HEK293 (cell line): Measurements from ENCODE around the gene RASAL2.

Experiments used
- CTCF ChIP-seq: fragments of 450-650 bp; formaldehyde crosslinking; IDR thresholded peaks from 2 replicates; pipeline ENCODE4 v1.5.1; 2016; ENCODE audit warnings: missing biosample characterization, missing genetic modification characterization
- HOXA7 ChIP-seq: sonication (generic); formaldehyde crosslinking; IDR thresholded peaks from 2 replicates; pipeline ENCODE4 v1.8.1; 2022; ENCODE audit warnings: missing genetic modification reagents, borderline replicate concordance
- IKZF3 ChIP-seq: fragments of 450-650 bp; IDR thresholded peaks from 2 replicates; pipeline ENCODE4 v1.5.0; 2018; ENCODE audit warnings: missing biosample characterization, mild to moderate bottlenecking, missing genetic modification characterization, moderate library complexity
- INSM2 ChIP-seq: fragments of 450-650 bp; formaldehyde crosslinking; IDR thresholded peaks from 2 replicates; pipeline ENCODE4 v1.5.1; 2016; ENCODE audit warnings: missing biosample characterization, missing genetic modification characterization
- KLF10 ChIP-seq: fragments of 450-650 bp; IDR thresholded peaks from 2 replicates; pipeline ENCODE4 v1.5.1; 2018; ENCODE audit warnings: missing biosample characterization, mild to moderate bottlenecking, missing genetic modification characterization
- KLF17 ChIP-seq: fragments of 450-650 bp; formaldehyde crosslinking; IDR thresholded peaks from 2 replicates; pipeline ENCODE4 v1.5.1; 2016; ENCODE audit warnings: missing biosample characterization, missing genetic modification characterization
- OSR2 ChIP-seq: fragments of 450-650 bp; formaldehyde crosslinking; IDR thresholded peaks from 2 replicates; pipeline ENCODE4 v1.5.1; 2016; ENCODE audit warnings: missing biosample characterization, missing genetic modification characterization
- SP7 ChIP-seq: fragments of 450-650 bp; formaldehyde crosslinking; IDR thresholded peaks from 2 replicates; pipeline ENCODE4 v1.5.1; 2016; ENCODE audit warnings: missing biosample characterization, missing genetic modification characterization
- ZBTB8A ChIP-seq: fragments of 450-650 bp; formaldehyde crosslinking; IDR thresholded peaks from 2 replicates; pipeline ENCODE4 v1.5.1; 2016; ENCODE audit warnings: missing biosample characterization, missing genetic modification characterization
- ZEB2 ChIP-seq: fragments of 450-650 bp; formaldehyde crosslinking; IDR thresholded peaks from 2 replicates; pipeline ENCODE4 v1.5.1; 2016; ENCODE audit warnings: missing biosample characterization, missing genetic modification characterization
- ZFP37 ChIP-seq: fragments of 450-650 bp; formaldehyde crosslinking; IDR thresholded peaks from 2 replicates; pipeline ENCODE4 v1.5.1; 2016; ENCODE audit warnings: missing biosample characterization, missing genetic modification characterization
- ZNF184 ChIP-seq: fragments of 450-650 bp; IDR thresholded peaks from 2 replicates; pipeline ENCODE4 v1.5.1; 2018; ENCODE audit warnings: missing biosample characterization, mild to moderate bottlenecking, missing genetic modification characterization
- ZNF211 ChIP-seq: fragments of 450-650 bp; formaldehyde crosslinking; IDR thresholded peaks from 2 replicates; pipeline ENCODE4 v1.5.1; 2016; ENCODE audit warnings: low read depth, missing biosample characterization, missing genetic modification characterization
- ZNF266 ChIP-seq: fragments of 450-650 bp; formaldehyde crosslinking; IDR thresholded peaks from 2 replicates; pipeline ENCODE4 v1.5.1; 2016; ENCODE audit warnings: missing biosample characterization, missing genetic modification characterization, low read depth
- ZNF350 ChIP-seq: fragments of 450-650 bp; formaldehyde crosslinking; IDR thresholded peaks from 2 replicates; pipeline ENCODE4 v1.5.0; 2017; ENCODE audit warnings: missing biosample characterization, mild to moderate bottlenecking, missing genetic modification characterization
- ZNF366 ChIP-seq: fragments of 450-650 bp; formaldehyde crosslinking; conservative IDR thresholded peaks from 2 replicates; pipeline ENCODE4 v1.5.1; 2016; ENCODE audit warnings: missing biosample characterization, missing genetic modification characterization
- ZNF391 ChIP-seq: fragments of 450-650 bp; formaldehyde crosslinking; IDR thresholded peaks from 2 replicates; pipeline ENCODE4 v1.5.1; 2016; ENCODE audit warnings: low read depth, missing biosample characterization, missing genetic modification characterization, borderline replicate concordance
- ZNF433 ChIP-seq: fragments of 450-650 bp; formaldehyde crosslinking; IDR thresholded peaks from 2 replicates; pipeline ENCODE4 v1.5.1; 2016; ENCODE audit warnings: missing biosample characterization, missing genetic modification characterization, low read depth
- ZNF514 ChIP-seq: fragments of 450-650 bp; formaldehyde crosslinking; IDR thresholded peaks from 2 replicates; pipeline ENCODE4 v1.5.1; 2016; ENCODE audit warnings: missing biosample characterization, missing genetic modification characterization
- ZNF521 ChIP-seq: fragments of 450-650 bp; formaldehyde crosslinking; IDR thresholded peaks from 2 replicates; pipeline ENCODE4 v1.5.1; 2017; ENCODE audit warnings: missing biosample characterization, mild to moderate bottlenecking, missing genetic modification characterization
- ZNF600 ChIP-seq: fragments of 450-650 bp; formaldehyde crosslinking; IDR thresholded peaks from 2 replicates; pipeline ENCODE4 v1.5.1; 2016; ENCODE audit warnings: missing biosample characterization, missing genetic modification characterization
- ZNF654 ChIP-seq: fragments of 450-650 bp; formaldehyde crosslinking; IDR thresholded peaks from 2 replicates; pipeline ENCODE4 v1.5.1; 2016; ENCODE audit warnings: low read depth, missing biosample characterization, missing genetic modification characterization
- ZNF658 ChIP-seq: fragments of 450-650 bp; formaldehyde crosslinking; IDR thresholded peaks from 2 replicates; pipeline ENCODE4; 2016; ENCODE audit warnings: missing biosample characterization, missing genetic modification characterization
- ZNF677 ChIP-seq: fragments of 450-650 bp; IDR thresholded peaks from 2 replicates; pipeline ENCODE4 v1.5.0; 2018; ENCODE audit warnings: missing biosample characterization, mild to moderate bottlenecking, missing genetic modification characterization, moderate library complexity
- TF ChIP-seq, protein P1 (sequence below): fragments of 450-650 bp; formaldehyde crosslinking; IDR thresholded peaks from 2 replicates; pipeline ENCODE4 v1.5.1; 2016; ENCODE audit warnings: missing biosample characterization, missing genetic modification characterization
- TF ChIP-seq, protein P2 (sequence below): fragments of 450-650 bp; formaldehyde crosslinking; IDR thresholded peaks from 2 replicates; pipeline ENCODE4 v1.5.1; 2016; ENCODE audit warnings: missing biosample characterization, missing genetic modification characterization
- TF ChIP-seq, protein P3 (sequence below): fragments of 450-650 bp; formaldehyde crosslinking; IDR thresholded peaks from 2 replicates; pipeline ENCODE4 v1.5.1; 2016; ENCODE audit warnings: missing biosample characterization, missing genetic modification characterization
- TF ChIP-seq, protein P4 (sequence below): fragments of 450-650 bp; formaldehyde crosslinking; IDR thresholded peaks from 2 replicates; pipeline ENCODE4 v1.5.1; 2017; ENCODE audit warnings: missing biosample characterization, missing genetic modification characterization

Gene RASAL2

DNA sequence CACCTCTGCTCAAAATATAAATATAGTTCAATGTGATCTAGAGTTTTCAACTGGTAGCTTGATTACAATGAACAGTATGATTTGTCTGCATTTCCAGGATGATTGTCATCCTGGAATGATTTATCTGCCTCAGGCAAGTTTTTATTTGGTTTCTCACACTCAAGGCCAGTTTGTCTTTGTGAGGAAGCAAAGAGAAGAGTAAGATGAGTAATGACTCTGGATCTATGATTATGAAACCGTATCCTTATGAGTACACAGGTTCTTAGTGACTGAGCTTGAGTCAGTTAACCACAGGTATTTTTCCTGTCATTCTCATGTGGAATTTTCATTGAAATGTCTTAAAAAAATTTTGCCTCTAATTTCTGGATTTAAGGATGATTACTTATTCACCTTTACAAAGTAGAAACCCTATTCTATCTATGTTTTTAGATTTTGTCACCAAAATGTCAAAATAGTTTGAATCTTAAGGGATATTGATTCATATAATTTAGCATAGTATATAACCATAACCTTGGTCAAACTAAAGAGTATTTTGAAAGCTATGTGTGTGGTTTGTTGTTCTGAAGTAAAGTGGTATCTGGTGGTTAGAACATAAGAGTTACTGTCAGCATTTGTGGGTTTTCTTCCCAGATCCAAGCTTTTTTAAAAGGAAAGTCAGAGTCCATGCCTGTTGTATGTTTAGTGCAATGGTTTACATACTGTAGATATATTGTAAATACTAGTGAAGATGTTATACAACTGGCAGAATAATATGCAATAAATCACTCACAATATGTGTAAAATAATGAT is 145.0 kb downstream of the RASAL2 start (continued):
- TF ChIP-seq ZFP37: 0 out of 2 replicates have a peak, but pooled peaks have one; percentile 40
- TF ChIP-seq ZNF366 (tag by site-specific recombination): peak; percentile 71
- no peak for TF ChIP-seq ZNF391 (tag by site-specific recombination)
- no peak for TF ChIP-seq ZNF266 (tag by site-specific recombination)
- TF ChIP-seq ZNF658 (tag by site-specific recombination): no peak
- TF ChIP-seq INSM2 (tag by site-specific recombination): peak; percentile 40; the same call in 1 of the 2 replicates
- peak; percentile 72 for TF ChIP-seq ZNF184 (tag by site-specific recombination)
- TF ChIP-seq ZBTB8A (tag by site-specific recombination): no peak
- TF ChIP-seq, protein P1, sequence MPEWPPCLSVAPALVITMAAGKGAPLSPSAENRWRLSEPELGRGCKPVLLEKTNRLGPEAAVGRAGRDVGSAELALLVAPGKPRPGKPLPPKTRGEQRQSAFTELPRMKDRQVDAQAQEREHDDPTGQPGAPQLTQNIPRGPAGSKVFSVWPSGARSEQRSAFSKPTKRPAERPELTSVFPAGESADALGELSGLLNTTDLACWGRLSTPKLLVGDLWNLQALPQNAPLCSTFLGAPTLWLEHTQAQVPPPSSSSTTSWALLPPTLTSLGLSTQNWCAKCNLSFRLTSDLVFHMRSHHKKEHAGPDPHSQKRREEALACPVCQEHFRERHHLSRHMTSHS (tag by site-specific recombination): no peak
- 0 out of 2 replicates have a peak, but pooled peaks have one; percentile 17 for TF ChIP-seq ZEB2 (tag by site-specific recombination)
- TF ChIP-seq IKZF3 (tag by site-specific recombination): 0 out of 2 replicates have a peak, but pooled peaks have one; percentile 11
- TF ChIP-seq ZNF433 (tag by site-specific recombination): no peak
- no peak for TF ChIP-seq KLF17
- no peak for TF ChIP-seq ZNF600 (tag by site-specific recombination)
- TF ChIP-seq ZNF654 (tag by site-specific recombination): no peak
- TF ChIP-seq HOXA7 (CRISPR knock-in tag): no peak
- TF ChIP-seq ZNF211: no peak
- no peak for TF ChIP-seq KLF10 (tag by site-specific recombination)
- no peak for TF ChIP-seq ZNF521
- no peak for TF ChIP-seq ZNF677
- TF ChIP-seq ZNF514 (tag by site-specific recombination): no peak
- TF ChIP-seq, protein P2, sequence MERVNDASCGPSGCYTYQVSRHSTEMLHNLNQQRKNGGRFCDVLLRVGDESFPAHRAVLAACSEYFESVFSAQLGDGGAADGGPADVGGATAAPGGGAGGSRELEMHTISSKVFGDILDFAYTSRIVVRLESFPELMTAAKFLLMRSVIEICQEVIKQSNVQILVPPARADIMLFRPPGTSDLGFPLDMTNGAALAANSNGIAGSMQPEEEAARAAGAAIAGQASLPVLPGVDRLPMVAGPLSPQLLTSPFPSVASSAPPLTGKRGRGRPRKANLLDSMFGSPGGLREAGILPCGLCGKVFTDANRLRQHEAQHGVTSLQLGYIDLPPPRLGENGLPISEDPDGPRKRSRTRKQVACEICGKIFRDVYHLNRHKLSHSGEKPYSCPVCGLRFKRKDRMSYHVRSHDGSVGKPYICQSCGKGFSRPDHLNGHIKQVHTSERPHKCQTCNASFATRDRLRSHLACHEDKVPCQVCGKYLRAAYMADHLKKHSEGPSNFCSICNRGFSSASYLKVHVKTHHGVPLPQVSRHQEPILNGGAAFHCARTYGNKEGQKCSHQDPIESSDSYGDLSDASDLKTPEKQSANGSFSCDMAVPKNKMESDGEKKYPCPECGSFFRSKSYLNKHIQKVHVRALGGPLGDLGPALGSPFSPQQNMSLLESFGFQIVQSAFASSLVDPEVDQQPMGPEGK (tag by site-specific recombination): no peak
- no peak for TF ChIP-seq CTCF (tag by site-specific recombination)
- TF ChIP-seq, protein P3, sequence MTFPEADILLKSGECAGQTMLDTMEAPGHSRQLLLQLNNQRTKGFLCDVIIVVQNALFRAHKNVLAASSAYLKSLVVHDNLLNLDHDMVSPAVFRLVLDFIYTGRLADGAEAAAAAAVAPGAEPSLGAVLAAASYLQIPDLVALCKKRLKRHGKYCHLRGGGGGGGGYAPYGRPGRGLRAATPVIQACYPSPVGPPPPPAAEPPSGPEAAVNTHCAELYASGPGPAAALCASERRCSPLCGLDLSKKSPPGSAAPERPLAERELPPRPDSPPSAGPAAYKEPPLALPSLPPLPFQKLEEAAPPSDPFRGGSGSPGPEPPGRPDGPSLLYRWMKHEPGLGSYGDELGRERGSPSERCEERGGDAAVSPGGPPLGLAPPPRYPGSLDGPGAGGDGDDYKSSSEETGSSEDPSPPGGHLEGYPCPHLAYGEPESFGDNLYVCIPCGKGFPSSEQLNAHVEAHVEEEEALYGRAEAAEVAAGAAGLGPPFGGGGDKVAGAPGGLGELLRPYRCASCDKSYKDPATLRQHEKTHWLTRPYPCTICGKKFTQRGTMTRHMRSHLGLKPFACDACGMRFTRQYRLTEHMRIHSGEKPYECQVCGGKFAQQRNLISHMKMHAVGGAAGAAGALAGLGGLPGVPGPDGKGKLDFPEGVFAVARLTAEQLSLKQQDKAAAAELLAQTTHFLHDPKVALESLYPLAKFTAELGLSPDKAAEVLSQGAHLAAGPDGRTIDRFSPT: no peak
- peak; percentile 84 for TF ChIP-seq SP7
- TF ChIP-seq ZNF350 (tag by site-specific recombination): no peak
- TF ChIP-seq OSR2 (tag by site-specific recombination): peak; percentile 24; the same call in 1 of the 2 replicates
- TF ChIP-seq, protein P4, sequence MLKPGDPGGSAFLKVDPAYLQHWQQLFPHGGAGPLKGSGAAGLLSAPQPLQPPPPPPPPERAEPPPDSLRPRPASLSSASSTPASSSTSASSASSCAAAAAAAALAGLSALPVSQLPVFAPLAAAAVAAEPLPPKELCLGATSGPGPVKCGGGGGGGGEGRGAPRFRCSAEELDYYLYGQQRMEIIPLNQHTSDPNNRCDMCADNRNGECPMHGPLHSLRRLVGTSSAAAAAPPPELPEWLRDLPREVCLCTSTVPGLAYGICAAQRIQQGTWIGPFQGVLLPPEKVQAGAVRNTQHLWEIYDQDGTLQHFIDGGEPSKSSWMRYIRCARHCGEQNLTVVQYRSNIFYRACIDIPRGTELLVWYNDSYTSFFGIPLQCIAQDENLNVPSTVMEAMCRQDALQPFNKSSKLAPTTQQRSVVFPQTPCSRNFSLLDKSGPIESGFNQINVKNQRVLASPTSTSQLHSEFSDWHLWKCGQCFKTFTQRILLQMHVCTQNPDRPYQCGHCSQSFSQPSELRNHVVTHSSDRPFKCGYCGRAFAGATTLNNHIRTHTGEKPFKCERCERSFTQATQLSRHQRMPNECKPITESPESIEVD (tag by site-specific recombination): peak; percentile 35; the same call in 1 of the 2 replicates
